ENCODE measurements around the gene NADSYN1. TPM values are rescaled to one million over a fixed set of nuclear protein-coding genes. Genes with fewer than 3 reads are reported as not detected.
A peak's percentile ranks its signal among the peaks of the same experiment; 100 is the strongest.
"Not testable (repeated sequence)": the region's sequence is repeated elsewhere in the genome, so short reads cannot be mapped to it uniquely, and the experiment has no call there.

Gene NADSYN1
- 10 to 100 TPM; 38.3 to 47.1 (median 42.3) TPM for polyA plus RNA-seq (ENCODE audit: insufficient read length in 4 of 4)

DNA sequence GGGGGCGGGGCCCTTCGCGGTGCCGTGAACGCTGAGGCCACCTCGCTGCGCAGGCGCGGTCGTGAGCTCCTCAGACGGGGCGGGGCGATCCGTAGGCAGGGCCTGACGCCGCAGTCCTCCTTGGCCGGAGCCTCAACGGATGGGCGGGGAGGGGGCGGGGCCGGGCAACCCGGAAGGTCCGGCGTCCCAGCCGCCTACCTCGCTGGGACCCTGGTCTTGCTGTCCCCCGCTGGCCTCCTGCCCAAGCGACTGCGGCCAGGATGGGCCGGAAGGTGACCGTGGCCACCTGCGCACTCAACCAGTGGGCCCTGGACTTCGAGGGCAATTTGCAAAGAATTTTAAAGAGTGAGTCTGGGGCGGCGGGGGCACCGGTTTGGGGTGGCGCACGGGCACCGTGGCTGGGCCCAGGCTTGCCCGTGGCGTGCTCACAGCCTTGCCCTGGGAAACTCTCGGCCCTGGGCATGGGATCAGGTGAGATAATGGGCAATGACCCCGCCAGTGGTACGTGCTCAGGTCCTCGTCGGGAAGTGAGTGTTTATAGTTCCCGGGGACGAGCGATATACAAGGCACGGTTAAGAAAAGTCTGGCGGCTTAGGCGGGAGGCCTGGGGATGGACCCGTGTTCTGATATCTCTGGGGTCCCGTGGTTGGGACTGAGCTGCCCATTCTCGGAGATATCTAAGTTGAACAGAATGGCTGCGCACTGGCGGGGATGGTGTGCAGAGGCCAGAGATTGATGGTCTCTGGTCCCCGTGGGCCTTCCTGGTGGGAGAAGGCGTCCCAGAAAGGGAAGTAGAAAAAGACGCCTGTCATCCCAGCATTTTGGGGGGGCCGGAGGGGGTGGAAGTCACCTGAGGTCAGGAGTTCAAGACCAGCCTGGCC is at the start of gene NADSYN1:
TSS of gene NADSYN1 (plus strand) at position 167 of the 881 bp plus-strand sequence. CDS start at position 261, 94 bp downstream.
- DNase-seq (ENCODE audit: low read depth in 4 of 4, low spot score in 3 of 4): peak; percentile 87 to 93 (median 90)

DNA sequence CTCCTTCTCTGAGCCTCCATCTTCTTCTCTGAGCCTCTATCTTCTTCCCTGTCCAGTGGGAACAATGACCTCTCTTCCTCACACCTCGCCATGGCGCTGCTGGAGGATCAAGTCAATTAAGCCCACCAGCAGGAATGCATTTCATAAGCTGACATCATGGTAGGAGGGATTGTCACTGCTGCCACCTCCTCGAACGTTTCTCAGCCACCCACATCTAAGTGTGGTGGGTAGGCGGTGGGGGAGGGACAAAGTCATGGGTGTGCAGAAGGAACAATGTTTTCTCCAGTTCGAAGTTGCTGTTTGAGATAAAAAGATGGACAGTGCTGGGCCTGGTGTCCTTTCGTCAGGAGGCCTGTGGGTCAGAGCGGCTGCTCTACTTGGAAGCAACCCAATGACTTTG is 48.8 kb upstream of the NADSYN1 start:
- DNase-seq (ENCODE audit: low read depth in 4 of 4, low spot score in 3 of 4): no peak

DNA sequence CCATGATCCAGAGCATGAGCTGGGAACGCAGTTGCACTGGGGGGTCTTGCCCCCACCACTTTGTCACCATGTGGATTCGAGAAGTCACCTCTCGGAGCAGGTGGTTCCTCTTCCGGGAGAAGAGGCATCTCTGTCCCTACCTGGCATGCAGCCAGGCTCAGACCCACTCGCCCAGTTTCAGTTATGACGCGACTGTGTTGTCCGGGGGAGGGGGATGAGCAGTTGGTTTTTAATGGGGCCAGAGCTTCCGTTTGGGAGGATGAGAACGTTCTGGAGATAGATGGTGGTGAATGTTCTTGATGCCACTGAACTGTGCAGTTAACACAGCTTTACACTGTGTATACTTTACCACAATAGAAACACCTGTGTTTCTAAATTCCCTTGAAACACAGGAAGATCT is 46.3 kb upstream of the NADSYN1 start:
- DNase-seq (ENCODE audit: low read depth in 4 of 4, low spot score in 3 of 4): no peak

DNA sequence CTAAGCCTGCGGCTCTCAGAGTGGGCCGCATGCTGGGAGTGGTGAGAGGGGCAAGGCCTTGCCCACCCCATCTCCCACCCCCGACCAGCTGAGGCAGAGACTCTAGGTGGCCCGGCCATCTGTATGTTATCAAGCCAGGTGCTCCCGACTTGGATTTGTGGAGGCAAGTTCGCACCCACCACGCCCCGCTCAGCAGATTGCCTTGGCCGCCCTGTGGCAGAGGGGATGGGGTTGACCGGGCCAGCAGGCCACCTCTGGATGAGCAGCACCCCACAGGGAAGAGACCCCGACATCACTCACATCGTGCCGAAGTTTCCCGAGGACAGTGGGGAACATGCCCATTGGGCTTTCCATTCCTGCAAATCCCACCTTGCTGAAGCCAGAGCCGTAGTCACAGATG is 45.6 kb upstream of the NADSYN1 start:
- no peak for DNase-seq (ENCODE audit: low read depth in 4 of 4, low spot score in 3 of 4)

DNA sequence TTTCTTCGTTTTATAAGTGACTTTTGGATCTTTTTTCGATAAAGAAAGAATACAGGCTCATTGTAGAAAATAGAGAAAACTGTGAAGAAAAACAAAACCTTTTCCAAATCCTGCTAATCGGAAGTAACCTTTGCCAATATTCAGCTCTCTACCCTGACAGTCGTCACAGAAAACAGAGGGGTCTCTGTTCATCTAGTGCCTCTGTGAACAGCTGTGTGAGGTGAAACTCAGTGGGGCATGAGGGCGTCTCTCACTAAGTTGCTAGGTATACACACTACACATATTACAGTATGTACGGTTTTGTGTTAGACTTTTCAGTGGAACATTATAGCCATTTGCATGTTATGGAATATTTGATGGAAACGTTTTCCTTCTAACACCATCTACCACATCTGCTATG is 44.2 kb upstream of the NADSYN1 start:
- DNase-seq (ENCODE audit: low read depth in 4 of 4, low spot score in 3 of 4): no peak

DNA sequence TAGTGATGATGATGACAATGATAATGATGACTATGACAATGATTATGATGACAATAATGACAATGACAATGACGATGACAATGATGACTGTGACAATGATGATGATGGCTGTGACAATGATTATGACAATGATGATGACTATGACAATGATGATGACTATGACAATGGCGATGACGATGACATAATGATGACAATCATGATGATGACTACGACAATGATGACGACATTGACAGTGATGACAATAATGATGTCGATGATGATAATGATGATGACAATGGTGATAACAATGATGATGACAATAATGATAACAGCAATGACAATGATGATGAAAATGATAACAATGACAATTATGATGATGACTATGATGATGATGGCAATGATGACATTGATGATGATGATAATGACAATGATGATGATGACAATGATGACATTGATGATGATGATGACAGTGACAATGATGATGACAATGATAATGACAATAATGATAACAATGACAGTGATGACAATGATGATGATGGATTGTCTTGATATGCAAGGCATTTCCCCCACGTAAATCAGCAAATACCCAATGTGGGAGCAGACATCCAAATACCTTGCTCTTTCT is 42.5 kb upstream of the NADSYN1 start:
- no peak for DNase-seq (ENCODE audit: low read depth in 4 of 4, low spot score in 3 of 4)

DNA sequence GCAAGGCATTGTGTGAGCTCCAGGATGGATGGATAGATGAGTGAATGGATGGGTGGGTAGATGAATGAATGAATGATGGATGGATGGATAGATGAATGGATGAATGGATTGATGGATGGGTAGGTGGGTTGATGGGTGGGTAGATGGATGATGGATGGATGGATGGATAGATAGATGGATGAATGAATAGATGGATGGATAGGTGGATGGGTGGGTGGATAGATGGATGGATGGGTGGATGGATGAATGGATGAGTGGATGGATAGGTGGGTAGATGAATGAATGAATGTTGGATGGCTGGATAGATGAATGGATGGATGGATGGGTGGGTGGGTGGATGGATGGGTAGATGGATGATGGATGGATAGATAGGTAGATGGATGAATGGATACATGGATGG is 38.4 kb upstream of the NADSYN1 start:
- DNase-seq (ENCODE audit: low read depth in 4 of 4, low spot score in 3 of 4): no peak

DNA sequence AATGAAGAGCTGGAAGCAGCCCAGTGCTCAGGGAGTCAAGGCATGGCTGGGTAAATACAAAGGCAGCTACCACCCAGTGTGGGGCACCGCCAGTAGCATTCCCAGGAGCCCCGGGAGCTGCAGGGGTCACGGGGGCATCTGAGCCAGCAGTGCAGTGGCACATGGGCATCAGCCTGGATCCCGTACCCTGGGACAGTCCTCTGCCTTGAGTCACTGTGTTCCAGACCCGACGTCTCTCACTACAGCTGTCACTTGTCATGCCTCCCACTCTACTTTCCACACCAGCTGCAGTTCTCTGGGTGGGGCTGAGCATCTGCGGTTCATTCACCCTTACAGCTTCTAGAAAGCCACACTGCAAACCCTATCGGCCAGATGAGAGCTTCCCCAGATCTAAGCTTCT is 34.4 kb upstream of the NADSYN1 start:
- no peak for DNase-seq (ENCODE audit: low read depth in 4 of 4, low spot score in 3 of 4)

DNA sequence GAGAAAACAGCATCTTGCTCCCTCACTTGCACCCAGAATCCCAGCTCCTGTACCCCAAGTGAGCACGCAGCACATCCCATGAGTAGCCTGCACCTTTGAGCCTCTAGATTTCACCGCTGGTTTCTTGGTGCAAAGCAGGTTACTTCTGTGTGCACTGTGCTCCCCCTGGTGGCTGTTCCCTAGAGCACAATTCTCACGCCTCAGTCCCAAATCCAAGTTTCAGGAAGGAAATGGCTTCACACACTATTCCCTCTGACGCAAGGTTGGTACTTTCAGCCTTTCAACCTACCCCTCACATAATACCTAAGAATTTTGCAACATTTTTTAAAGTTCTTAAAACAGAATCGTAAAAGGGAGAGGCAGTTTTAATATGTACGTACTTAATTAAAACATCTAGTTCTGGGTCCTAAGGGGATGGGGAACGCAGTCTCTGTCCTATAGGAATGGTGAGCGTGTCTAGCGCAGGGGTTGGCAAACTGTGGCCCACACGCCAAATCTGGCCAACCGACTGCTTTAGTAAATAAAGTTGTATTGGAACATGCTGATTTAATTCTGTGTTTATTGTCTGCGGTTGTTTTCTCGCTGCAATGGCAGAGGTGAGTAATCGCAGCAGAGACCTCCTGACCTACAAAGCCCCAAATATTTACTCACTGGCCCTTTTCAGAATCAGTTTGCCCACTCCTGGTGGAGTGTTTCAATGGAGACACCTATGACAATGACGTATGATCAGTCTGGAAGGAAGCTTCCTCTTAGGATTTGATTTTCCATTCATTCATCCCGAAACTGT is 32.4 kb upstream of the NADSYN1 start:
- DNase-seq (ENCODE audit: low read depth in 4 of 4, low spot score in 3 of 4): peak in 2 of 4 donors; percentile 8 to 24

DNA sequence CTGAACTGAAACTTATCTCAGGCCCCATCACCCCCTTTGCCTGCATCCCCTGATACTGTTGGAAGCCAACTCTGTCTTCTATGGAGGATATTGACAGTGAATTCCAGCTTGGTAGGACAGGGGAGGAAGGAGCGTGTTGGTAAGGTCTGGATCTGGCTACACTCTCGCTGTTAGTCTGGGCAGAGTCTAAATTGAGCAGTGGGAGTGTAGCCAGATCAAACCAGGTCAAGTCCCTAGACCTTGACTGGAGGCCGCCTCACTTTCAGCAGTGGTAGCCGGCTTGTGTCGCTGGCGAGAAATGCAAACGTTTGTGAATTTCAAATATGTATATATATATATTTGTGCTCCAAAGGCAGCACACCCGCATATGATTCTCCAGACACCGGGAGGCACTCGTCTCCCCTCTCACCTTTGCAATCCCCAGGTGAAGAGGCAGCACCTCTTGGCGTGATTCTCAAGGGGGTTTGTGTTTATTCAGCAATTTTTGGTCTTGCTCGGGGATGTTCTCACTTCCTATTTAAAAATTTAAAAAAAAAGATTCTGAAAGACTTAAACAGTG is 31.5 kb upstream of the NADSYN1 start:
- DNase-seq (ENCODE audit: low read depth in 4 of 4, low spot score in 3 of 4): no peak

DNA sequence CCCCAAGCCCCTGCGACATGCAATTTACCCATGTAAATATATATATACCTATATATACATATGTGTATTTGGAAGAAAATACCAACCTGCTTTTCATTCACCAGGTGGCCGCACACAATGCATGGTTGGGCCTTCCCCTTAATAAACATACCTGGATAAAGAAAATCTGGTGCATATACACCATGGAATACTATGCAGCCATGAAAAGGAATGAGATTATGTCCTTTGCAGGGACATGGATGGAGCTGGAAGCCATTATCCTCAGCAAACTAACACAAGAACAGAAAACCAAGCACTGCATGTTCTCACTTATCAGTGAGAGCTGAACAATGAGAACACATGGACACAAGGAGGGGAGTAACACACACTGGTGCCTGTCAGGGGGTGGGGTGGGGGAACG is 30.7 kb upstream of the NADSYN1 start:
- not testable (repeated sequence) for DNase-seq (ENCODE audit: low read depth in 4 of 4, low spot score in 3 of 4)

DNA sequence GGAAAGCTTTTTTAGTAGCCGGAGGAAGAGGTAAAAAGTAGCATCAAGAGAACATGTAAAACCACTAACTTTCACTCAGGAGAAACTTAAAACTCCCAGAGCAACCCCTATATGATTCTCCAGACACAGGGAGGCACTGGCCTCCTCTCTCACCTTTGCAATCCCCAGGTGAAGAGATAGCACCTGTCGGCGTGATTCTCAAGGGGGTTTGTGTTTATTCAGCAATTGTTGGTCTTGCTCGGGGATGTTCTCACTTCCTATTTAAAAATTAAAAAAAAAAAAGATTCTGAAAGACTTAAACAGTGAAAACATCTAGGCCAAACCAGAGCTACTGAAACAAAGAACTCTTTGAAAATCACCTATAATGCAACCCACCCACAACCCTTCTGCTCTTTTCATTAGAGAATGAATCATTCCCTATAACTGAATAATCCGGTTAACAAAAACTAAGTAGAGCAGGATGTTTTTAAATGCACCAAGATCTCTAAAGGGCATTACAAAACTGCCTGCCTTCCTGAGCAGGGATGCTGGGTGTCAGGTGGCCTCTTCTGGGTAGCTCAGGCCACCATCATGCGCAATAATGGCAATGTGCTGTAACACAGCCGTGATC is 29.7 kb upstream of the NADSYN1 start:
- DNase-seq (ENCODE audit: low read depth in 4 of 4, low spot score in 3 of 4): no peak

DNA sequence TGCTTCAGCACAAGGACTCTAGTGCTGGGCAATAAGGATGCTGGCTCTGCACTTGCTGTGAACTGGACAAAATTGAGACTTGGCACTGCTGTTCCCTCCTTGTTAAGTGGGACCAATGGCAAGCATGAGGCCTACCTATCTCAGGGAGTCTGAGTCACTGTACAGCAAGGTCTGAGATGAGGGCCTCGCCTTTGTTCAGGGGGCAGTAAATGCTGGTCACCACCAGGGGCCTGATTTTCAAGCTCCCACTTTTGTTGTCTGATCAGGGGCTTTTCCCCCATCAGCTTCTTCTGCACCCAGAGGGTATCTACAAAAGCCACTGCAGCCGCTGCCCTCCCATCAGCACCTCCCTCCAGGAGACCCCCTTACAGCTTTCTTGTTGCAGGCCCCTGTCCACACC is 27.6 kb upstream of the NADSYN1 start:
- no peak for DNase-seq (ENCODE audit: low read depth in 4 of 4, low spot score in 3 of 4)

DNA sequence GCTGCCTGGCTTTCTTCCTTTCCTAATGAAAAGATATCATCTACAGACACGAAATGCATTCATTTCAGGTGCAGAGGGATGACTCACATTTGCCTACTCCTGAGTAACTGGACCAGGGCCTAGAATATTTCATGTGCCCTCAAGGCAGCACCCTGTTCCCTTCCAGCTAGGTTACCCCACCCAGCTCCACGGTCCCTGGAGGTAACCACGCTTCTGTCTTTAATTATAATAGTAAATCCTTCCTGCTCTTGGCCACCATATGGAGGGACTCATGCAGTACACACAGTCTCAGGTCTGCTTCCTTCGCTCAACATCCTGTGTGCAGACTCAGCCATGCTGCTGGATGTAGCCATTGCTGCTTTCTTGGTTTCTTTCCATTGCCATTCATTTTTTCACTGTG is 27.1 kb upstream of the NADSYN1 start:
- DNase-seq (ENCODE audit: low read depth in 4 of 4, low spot score in 3 of 4): no peak

DNA sequence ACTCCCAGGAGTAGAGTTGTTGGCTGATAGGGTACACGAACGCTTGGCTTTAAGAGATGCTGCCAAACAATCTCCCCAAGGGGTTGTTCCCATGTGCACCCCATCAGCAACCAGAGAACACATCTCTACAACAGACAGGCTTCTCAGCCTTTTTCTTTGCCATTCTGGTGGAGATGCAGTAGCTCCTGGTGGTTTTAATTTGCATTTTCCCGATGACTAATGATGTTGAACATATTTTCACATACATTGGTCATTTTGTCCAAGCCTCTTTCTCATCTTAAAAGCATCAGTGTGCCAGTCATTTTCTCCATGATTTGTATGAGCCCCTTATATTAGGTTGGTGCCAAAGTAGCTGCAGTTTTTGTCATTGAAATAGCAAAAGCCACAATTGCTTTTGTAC is 26.6 kb upstream of the NADSYN1 start:
- no peak for DNase-seq (ENCODE audit: low read depth in 4 of 4, low spot score in 3 of 4)

DNA sequence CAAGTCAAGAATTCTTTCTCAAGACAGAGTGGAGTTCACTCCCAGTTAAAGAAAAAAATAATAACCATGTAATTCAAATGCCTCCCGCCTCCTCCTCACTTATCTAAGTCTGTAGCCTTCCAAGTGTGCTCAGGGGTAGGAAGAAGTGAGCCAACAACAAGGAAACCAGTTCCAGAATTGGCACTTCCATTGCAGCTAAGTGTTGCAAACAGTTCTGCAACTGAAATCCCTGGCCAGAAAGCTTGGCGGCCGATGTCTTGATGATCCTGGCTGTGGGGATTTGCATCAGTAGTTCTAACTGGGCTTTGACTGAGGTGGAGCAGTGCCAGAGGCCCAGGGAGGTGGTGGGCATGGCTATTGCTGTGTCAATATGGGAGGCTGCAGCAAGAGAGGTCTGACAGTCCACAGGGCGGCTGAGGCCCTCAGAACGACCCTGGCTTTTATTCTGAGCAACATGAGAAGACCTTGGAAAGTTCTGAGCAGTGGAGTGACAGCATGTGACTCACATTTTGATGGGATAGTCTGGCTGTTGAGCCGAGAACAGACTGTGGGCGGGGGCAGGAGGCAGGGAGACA is 24.1 kb upstream of the NADSYN1 start:
- no peak for DNase-seq (ENCODE audit: low read depth in 4 of 4, low spot score in 3 of 4)

DNA sequence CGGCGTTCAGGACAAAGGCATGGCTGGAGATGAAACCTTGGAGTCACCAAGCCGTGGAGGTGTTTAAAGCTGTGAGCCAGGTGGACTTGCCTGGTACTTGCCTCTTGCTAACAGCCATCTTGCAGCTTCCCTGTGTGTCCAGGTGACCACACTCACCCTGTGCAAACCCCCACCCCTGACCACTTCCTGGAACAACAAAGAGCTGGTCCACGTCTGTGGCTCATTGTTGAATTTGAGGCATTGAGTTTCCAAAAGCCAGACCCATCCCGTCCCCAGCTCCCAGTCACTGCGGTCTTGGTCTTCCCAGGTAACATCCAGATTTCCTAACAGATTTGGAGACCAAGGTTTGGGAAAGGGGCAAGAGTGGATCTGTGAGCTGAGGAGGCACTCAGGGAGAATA is 23.3 kb upstream of the NADSYN1 start:
- no peak for DNase-seq (ENCODE audit: low read depth in 4 of 4, low spot score in 3 of 4)

DNA sequence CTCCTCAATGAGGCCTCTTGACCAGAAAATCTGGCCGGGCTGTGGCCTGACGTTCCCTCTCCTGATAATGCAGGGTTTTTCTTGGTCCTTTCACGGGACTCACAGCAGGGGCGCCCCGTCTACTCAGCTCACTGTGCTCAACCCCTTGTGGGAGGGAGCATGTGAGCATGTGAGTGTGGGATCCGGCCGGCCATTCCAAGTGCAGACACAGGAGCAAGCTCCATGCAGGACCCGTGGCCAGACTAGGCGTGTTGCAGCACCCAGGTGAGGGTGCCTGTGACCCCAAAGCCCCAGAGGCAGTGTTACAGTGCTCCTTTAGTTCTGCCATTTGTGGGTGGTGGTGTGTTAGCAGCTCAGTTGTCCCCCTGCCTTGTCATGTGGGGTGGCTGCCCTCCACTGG is 22.8 kb upstream of the NADSYN1 start:
- no peak for DNase-seq (ENCODE audit: low read depth in 4 of 4, low spot score in 3 of 4)

DNA sequence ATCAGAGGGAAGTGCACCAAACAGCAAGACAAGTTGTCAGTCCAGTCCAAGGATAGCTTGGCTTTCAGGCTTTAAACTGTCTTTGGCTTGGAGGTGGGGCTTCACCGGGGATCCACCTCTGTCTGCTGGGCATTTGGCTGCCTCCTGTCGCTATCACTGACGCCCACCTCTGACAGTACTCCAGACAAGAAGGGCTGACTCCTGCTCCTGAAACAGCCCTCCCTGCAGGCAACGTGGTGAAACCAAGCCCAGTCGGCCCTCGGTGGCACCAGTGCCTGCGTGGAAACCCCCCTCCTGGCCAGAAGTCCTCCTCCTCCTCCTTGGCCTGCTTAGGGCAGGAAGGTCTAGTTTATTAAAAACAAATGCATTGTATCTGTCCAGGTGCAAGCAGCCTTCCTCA is 21.7 kb upstream of the NADSYN1 start:
- no peak for DNase-seq (ENCODE audit: low read depth in 4 of 4, low spot score in 3 of 4)

All from right renal pelvis (tissue), 4 donors.